8988T (cell line): Measurements from ENCODE around the gene TMEM100.

ENCODE experiments used
- DNase-seq: peaks from one replicate; pipeline ENCODE4 v3.0.0; 2011

Gene TMEM100

GRCh38 chr17:55743103-55743679 is 20.5 kb upstream of the TMEM100 start:
- no peak for DNase-seq

DNA sequence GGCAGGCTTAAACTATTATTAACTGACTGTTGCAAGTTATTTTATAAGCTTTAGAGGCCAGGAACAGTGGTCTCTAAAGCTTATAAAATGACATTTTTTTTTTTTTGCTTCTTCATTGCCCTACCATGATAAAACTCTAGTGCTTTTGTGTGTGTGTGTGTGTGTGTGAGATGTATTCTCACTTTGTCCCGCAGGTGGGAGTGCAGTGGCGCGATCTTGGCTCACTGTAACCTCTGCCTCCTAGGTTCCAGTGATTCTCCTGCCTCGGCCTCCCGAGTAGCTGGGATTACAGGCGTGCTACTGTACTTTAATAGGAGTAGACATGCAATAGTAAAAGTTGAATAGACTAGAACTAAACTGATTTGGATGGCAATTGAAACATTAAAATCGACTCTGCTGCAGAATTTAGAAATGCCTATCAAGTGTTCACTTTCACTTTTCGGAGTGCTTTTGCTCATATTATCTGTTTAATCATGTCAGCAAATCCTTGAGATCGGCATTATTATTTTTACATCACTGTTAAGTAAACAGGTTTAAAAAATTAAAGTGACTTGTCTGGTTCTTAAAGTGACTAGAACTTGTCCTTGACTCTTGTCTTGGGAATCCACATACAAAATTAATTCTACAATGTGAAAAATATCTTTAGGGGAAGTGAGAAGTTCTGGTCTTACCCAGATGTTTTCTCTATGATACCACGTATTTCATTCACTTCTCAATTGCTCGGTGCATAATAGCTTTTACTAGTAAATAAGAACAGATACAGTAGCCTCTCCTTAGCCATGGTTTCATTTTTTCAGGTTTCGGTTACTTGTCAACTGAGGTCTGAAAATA is 19.8 kb upstream of the TMEM100 start:
- no peak for DNase-seq

GRCh38 chr17:55741356-55741700 is 18.7 kb upstream of the TMEM100 start:
- DNase-seq = no peak

GRCh38 chr17:55740511-55741355 is 18.1 kb upstream of the TMEM100 start:
- no peak for DNase-seq

GRCh38 chr17:55737976-55738501 is 15.4 kb upstream of the TMEM100 start:
- DNase-seq = no peak

GRCh38 chr17:55735731-55736405 is 13.2 kb upstream of the TMEM100 start:
- DNase-seq = no peak

GRCh38 chr17:55734128-55734781 is 11.6 kb upstream of the TMEM100 start:
- no peak for DNase-seq

DNA sequence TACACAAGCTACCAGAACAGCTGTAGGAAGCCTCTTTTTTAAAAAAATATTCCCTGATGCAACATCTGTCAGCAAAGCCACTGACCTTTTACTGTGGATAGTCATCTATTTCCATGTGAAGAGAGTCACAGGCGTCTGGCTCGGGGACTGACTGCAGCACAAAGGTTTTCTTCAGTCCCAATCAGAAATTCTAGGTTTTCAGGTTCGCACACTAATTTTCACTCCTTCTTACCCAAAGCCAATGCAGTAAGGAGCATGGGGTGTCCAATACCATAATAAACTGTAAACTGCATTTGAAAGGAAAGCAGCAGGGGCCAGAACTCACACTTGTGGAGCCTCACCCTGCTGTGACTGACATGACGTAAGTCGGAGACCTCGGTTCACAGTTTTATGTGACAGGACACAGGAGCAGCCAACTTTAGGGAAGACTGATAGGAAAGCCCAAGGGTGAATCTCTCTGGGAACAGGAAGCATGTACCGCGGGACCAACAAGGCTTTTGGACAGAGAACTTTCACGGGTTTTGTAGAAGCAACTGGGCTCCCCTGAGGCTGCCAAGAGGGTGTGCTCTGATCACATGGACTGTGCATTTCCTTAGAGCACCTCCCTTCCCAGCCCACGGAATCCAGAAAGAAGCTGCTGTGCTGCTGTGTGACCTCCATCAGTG is 9.1 kb upstream of the TMEM100 start:
- DNase-seq = no peak

- no peak for DNase-seq
Measured at GRCh38 chr17:55730808-55731207, 8.1 kb upstream of the TMEM100 start.

DNA sequence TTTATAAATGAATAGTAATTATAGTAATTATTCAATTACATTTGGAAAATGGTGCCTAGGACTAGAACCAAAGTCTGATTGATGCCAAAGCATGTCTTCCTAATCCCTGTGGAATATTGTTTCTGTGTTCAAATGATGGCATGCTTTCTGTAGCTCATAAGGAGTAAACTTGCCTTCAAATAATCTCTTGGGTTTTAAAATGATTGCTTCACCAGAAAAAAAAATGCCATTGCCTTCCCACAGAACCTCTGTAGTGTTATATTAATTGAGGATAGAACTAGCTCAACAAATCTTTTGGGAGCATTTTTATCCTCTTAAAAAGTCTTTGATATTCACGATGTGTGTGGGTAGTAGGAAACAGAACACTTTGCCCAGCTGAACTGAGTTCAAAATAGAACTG is 7.7 kb upstream of the TMEM100 start:
- DNase-seq = no peak

- no peak for DNase-seq
Measured at GRCh38 chr17:55729484-55729883, 6.8 kb upstream of the TMEM100 start.

DNA sequence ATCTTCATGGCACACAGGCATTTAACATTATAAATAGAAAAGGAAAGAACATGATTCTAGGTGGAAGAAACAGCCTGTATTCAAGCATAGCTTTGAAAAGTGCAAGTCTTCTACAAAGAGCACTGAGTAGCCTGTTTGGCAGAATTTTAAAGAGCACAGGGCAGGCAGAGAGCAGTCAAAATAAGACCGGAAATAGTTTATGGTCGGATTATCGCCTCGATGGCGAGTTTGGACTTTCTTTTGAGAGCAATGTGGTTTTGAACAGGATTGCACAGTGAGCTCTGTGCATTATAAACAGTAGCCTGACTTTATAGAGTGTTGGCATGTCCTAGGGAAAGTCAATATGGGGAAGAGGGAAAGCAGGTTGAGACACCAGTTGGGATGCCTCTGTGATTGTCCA is 6.2 kb upstream of the TMEM100 start:
- DNase-seq = no peak

DNA sequence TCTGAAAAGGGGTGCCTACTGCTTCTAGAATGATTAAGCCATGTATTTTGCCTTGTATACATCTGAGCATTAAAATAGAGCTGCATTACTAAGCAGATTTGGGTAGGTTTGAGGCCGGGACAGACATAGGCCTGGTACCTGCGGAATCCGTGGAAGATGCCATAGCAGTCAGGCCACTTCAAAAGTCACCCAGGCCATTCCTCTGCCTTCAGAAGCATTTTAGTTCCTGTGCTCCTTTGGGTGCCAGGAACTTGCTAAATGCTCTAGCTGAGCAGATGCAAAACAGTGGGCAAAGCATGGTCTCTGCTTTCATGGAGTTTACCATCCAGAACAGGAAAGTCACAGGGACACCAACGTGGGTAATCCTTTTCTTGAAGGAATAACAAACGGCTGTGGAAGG is 5.7 kb upstream of the TMEM100 start:
- DNase-seq = no peak

GRCh38 chr17:55727920-55728319 is 5.3 kb upstream of the TMEM100 start:
- DNase-seq = no peak

GRCh38 chr17:55727275-55727674 is 4.6 kb upstream of the TMEM100 start:
- DNase-seq = no peak

DNA sequence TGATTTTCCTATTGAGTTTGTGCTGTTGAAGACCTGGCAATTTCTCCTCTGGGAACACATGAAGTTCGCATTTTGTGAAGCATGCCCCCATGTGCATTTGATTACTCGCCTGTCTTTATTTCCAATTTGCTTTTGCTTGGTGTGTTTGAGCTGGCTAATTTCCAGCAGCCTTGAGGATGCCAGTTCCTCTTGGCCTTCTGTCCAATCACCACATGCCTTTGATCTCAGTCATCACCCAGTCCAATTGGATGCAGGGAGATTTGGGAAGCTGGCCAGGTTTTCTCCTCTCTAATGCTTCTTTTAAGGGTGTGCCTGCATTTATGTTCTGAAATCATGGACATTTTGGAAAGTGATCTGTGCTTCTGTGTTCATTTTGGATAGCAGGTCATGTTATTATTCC is 3.8 kb upstream of the TMEM100 start:
- DNase-seq = no peak

DNA sequence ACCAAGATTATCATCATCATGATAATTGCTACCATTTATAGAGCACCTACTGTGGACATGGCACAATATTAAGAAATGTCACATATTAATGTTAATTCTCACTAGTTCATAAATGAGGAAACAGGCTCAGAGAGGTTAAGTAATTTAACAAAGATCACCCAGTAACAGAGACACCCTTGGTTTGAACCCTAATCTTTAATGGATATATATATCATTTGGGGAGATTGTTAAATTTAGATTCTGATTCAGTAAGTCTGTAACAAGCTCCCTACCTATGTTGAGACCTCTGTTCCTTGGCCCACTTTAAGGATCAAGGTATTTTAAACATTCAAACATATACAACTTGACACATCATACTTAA is 804 bp upstream of the TMEM100 start:
- no peak for DNase-seq

GRCh38 chr17:55722016-55722736 is 488 bp downstream of the TMEM100 start:
- DNase-seq = no peak

DNA sequence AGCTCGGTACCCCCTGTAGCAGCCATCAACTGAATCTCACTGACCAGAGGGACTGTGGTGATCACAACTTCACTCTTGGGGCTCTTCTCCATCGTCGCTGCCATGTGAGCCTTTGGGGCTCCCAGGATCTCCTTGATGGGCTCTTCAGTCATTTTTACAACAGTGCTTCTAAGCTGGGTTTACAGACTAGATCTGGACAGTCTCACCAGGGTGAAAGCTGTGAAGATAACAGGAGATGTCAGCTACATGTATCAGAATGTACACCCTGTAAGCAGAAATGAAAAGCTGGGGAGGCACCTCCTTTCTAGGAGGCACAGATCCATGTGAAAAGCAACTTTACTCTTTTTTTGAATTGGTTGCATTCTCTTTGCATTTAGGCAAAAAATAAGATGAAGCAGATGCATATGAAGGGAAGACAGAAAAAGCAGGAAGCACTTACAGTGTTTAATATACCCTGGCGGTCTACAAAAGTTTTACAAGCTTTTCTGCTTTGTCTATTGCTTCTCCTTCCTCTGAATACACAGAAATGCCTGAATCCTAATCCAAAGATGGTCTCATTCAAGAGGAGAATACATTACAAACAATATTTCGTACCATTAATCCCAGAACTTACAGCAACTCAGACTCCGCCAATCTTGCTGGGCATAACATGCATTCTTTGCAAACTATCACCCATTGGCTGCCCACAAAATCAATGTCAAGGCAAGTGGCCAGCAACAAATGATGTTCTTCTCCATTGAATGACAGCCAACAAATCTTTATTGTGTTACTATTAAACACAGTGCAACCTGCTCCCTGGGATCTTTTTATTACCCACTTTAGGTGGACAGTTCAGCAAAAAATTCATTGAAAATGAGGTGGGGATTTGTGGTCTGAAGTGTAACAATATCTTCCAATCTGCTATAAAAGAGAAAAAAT is 1.5 kb downstream of the TMEM100 start:
- DNase-seq = no peak
